ENCODE results near the gene CUL4A.
"Not testable (repeated sequence)": the region's sequence is repeated elsewhere in the genome, so short reads cannot be mapped to it uniquely, and the experiment has no call there.

Gene CUL4A

DNA sequence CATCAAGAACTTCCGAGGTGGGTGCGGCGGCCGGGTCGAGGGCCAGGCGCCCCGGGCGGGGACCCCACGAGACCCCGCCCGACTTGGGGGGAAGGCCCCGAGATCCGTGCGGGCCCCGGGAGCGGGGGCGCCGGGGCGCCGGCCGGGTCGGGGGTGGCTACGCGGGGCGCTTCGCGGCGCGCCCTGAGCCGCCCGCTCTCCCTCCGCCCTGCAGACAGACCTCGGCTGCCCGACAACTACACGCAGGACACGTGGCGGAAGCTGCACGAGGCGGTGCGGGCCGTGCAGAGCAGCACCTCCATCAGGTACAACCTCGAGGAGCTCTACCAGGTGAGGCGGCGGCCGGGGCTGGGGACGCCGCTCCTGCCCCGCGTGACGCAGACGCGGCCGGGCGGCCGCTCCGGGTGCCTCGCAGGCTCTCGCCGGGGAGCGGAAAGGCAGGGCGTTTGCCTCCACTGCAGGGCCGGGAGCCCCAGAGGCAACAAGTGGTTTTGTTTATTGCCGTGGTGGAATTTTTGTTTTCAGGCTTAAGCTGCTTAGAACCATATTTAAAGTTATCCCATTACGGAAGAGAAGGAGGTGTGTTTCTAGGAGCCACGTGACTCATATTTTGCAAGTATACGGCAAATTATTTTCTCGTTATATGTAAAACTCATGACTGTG, 477 bp downstream of the CUL4A start:
- peak; percentile 71 for DNase-seq

DNA sequence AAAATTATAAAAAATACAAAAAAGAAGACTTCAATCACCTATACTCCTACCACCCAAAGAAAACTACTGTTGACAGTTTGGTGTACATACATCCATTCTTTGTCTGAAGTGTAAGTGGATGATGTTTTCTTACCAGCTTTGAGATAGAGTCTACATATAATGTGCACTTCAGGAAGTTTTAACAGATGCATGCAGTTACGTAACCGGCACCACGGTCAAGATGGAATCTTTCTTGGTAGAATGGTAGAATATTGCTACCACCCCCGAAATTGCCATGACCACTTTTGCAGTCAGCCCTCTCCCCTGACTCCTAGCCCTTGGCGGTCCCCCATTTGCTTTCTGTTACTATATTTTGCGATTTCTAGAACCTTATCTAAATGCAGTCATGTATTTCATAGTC, 1.4 kb downstream of the CUL4A start:
- DNase-seq: no peak

DNA sequence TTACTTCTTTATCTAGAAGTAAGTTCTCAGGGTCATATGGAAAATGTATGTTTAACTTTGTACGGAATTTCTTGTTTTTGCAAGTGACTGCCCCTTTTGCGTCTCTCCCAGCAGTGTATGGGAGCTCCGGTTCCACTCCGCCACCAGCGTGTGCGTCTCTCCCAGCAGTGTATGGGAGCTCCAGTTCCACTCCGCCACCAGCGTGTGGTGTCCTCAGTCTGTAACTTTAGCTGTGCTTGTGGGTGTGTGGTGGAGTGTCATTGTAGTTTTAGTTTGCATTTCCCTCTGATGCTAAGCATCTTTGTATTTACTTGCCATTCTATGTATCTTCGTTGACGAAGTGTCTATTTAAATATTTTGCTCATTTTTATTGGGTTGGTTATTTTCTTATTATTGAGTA, 2.4 kb downstream of the CUL4A start:
- DNase-seq: no peak

DNA sequence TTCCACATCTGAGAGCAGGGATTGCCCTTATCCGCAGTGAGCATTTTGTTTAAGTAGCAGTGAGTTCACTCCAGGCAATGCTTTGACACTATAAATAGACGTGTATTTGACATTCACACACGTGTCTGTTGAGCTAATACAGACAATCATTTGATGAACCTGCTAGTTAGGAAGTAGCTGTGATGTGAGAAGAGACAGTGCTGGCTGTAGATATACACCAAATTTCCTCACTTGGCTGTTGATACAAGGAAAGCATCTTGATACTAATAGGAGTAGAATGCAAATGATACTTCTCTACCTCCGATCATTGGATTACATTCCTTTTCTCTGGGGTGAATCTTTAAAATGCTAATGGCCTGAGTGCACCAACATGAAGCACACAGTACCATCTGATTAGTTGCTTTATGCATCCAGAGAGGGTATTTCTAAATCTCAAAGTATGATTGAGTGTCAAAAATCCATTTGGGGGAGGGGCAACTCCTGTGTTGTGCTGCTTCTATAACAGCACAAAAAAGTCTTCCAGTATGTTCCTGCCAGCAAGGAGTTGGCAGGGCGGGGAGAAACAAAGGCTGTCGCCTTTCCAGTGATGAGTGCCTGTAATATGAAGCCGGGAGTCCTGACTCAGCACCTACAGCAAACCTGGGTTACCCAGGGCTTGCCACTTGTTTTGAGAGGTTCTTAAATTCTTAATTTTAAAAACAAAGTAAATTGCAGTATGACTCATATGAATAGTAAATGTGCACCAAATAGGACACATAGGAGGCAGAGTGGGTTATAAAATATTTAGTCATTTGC, 7.0 kb downstream of the CUL4A start:
- DNase-seq: no peak

DNA sequence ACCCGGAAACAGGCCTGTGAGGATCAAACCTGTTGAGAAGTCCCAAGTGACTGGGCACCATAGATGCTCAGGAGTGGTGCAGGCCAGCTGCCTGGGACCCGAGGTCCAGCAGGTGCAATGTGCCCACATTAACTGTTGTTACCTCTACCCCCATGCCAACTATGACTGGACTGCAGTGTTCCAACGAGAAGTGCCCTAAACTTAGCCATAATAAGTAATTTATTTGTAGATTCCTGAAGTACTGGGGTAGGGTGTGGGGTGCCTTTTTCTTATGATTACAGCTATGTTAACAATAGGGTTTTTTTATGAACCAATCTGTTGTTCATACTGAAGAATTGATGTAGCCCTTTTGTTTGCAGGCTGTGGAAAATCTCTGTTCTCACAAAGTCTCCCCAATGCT, 9.2 kb downstream of the CUL4A start:
- DNase-seq: no peak

DNA sequence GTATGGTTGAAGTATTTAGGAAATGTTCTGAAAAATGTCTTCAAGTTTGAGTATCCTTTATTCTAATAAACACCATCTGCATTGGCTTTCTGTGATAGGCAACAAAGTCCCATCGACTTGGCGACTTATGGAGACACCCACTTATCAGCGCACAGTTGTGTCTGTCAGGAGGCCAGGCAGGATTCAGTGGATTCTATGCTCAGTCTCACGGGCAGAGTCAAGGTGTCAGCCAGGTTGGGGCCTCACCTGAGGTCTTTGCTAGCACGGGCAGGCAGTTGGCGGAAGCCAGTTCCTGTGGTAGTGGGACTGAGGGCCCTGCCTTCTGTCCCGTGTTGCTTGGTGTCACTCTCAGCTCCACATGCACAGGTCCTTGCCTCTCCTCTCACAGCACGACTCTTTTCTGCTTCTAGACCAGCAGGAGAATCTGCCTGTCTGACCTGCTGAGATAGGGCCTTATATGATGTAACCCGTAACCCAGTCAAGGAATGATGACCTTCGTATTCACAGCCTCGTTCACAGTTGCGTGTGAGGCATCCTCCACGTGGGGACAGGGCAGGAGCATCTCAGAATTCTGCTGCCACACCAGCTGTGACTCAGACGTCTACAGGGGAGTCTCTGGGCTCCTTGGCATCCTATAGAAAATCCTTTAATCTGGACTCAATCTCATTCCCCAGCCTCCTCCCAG, 10.0 kb downstream of the CUL4A start:
- DNase-seq: no peak

DNA sequence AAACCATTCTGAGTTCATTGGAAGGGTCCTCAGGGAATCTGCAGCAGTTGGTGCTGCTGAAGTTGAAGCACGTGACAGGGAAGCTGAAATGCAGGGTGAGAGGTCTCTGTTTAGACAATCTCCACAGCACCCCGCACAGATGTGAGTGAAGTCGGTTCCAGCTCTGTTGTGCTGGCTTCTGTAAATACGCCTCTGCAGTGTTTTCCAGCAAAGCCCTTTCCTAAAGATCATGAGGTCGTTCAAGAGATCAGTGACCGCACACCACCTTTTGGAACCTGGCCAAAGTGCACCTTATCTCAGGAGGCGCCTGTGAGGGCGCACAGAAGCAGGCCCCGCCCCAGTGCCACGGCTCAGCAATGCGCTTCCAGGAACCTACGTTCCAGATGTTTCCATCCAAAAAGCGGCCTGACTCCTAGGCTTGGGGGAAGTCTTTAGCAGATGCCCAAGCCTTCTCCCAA, 10.8 kb downstream of the CUL4A start:
- DNase-seq: no peak

DNA sequence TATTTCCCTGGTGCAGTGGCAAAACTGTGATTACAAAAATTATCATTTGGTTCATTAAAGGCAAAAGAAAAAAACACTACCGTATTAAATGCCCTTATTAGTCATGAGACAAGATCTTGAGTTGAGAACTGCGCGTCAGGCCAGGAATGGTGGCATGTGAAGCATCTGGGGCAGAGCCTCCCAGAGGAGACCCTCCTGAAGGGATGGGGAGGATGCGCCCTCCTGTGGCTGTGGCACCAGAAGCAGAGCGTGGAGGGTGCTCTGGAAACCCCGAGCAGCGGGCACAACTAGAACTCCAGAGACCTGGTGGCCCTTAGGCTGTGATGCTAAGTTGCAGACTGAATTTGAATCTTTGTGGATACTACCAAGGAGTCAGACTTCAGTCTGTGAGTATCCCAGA, 11.5 kb downstream of the CUL4A start:
- DNase-seq: no peak

DNA sequence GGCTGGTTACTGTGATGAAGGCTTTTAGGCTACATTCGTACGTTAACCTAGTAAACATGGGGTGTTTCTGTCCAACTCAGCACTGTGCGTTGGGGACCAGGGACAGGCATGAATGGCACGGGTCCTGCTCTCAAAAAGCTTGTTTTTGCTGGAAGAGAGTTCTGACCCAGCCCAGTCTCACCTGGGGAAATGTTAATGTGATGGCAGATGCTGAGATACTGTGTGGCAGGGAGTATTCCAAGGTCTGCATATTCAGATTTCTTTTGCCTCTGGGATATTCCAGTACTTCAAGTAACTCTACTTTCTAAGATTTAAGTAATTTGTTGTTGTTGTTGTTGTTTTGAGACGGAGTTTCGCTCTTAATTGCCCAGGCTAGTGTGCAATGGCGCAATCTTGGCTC, 13.7 kb downstream of the CUL4A start:
- no peak for DNase-seq

DNA sequence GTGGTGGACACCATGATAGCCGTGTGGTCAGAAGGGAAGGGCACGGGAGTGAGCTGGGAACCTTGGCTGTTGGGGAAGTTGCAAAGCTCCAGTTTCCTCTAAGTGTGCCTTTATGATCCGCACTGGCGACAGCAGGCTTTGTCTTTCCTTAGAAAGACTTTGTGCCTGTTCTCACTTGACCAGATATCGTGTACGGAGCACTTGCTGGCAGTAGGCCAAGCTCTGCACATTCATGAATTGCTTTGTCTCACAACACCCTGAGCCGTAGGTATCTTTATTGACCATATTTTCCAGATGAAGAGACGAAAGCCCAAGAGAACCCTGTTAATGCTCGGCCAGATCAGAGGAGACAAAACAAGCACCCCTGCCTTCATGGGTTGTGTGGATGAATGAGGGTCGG, 15.1 kb downstream of the CUL4A start:
- DNase-seq: no peak

DNA sequence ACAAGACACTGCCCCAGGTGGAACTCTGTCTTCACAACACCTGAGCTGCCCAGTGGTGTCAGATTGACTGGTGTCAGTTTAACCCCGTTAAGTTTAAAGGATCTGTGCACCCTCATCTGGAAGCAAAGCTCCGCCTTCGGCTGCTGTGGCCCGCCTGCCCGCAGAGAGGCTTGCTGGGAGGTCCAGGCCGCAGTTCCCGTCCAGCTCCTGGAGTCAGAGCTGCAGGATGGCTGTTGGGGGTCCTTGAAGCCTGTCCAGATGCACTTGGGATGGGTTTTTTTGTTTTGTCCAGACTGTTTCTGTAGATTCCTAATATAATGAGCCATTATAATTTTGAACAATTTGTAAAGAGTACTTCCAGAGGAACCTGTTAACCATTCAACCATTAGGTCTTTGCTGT, 16.1 kb downstream of the CUL4A start:
- DNase-seq: no peak

DNA sequence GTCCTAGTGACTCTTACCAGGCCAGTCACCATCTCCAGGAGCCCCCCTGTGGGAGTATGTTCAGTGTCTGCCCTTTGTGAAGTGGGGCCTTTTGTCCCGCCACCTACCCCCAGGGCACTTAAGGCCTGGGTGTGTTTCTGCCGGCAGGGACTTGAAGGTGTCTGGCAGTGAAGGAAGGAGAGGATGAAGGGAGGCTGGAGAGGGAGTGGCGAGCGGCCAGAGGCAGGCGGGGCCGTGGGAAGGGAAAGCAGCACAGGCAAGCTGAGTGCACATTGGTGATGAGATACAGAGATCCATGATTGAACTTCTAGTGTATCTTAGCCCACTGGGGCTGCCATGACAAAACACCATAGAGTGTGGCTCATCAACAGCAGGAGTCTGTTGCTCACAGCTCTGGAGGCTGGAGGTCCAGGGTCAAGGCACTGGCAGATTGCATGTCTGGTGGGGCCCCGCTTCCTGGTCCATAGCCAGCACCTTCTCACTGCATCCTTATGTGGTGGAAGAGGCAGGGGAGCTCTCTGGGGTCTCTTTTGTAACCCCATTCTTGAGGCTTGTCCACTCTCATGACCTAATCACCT, 17.5 kb downstream of the CUL4A start:
- no peak for DNase-seq

DNA sequence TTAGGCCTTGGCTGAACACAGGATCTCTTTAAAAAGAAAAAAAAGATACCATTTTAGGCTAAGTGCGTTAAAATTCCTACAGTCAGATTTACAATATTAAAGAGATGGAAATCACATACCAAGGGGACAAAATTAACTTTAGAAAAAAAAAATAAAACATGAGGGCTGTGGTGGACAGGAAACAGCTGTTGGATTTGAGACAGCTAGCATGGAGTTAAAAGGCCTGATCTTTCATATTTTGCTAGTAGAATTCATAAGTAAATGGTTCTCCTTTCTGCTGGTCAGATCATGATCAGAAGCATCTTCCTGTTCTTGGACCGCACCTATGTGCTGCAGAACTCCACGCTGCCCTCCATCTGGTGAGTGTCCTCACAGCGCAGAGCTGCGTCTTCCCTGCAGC, 19.7 kb downstream of the CUL4A start:
- no peak for DNase-seq

DNA sequence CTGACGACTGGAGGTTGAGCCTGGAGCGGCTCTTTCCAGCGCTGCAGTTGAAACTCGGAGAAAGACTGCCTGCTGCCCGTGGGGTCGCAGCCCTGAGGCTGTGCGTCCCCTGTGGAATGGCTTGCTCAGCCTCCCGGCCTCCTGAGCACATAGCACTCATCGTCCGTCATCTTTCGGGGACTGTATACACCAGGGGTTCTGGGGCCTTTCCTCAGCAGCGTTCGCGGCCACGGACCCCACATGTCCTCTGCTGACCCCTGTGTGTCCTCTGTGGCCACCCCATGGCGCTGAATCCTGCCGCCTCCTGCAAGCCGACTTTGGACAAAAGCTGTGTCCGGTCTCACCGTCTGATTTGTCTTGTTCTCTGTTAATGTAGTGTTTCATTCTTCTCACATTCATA, 20.4 kb downstream of the CUL4A start:
- DNase-seq: no peak

DNA sequence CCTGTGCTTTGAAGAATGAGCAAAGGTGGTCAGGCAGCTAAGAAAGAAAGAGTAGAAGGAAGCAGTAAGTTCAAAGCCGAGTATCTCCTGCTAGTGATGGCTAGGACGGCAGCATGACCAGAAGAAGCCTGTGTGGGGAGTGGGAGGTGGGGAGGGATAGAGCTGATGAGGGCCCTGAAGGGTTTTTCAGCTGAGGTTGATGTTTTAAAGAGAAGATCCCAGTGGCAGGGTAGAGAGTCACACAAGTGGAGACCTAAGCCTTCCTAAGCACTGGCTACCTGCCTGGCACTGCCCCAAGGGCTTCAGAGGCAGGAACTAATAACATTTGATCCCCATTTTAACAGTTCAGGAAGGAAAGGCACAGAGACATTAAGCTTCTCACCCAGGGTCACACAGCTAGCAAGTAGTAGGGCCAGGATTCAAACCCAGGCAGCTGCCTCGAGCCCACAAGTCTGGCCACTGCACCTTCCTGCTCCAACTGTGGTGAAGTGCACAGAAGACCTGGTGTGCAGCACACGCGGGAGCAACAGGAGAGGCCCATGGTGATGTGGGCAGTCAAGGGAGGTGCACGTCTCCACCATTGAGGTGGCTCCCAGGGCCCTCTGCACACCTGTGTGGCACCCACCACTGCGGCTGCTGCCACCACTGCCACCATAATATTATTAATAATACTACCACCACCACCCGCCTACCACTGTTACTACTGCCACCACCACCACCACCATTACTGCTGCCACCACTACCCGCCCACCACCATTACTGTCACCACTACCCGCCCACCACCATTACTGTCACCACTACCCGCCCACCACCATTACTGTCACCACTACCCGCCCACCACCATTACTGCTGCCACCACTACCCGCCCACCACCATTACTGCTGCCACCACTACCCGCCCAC, 22.1 kb downstream of the CUL4A start:
- DNase-seq: no peak

DNA sequence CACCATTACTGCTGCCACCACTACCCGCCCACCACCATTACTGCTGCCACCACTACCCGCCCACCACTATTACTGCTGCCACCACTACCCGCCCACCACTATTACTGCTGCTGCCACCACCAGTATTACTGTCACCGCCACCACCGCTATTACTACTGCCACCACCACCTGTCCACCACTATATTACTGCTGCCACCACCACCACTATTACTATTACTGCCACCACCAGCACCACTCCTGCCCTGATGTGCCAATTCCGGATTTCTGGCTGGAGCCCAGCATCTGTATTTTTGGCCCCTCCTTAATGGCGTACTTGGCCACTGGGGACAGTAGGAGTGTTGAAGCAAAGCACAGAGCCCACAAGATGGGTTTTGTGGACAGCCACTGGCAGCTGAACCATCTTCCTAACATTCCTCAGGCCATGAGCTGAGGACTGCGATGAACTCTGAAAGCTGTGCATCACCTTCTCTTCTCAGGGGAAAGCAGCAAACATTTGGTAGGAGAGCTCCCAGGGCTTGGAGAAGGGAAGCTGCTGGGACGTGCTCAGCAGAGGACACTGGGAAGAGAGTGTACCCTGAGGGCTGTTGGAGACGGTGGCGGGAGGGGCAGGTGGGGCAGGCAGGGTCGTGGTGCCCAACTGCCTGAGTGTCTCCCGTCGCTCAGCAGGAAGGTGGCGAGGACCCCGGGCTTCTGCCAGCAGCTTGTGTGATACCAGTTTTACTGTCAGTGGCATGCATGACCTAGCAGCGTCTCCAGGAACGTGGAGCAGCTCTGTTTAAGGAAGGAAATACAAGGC, 23.0 kb downstream of the CUL4A start:
- no peak for DNase-seq

DNA sequence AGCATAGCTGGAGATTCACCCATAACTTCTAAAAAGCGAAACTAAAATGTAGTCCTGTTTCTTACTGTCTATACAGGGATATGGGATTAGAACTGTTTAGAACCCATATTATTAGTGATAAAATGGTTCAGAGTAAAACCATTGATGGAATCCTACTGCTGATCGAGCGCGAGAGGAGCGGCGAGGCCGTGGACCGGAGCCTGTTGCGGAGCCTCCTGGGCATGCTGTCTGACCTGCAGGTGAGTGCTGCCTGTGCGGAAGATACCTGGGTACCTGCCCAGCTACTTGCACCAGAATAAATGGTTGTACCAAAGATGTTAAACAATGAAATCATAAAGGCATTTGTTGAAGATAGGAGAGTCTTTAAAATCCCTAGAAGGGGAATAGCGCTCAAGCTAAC, 23.7 kb downstream of the CUL4A start:
- DNase-seq: no peak

DNA sequence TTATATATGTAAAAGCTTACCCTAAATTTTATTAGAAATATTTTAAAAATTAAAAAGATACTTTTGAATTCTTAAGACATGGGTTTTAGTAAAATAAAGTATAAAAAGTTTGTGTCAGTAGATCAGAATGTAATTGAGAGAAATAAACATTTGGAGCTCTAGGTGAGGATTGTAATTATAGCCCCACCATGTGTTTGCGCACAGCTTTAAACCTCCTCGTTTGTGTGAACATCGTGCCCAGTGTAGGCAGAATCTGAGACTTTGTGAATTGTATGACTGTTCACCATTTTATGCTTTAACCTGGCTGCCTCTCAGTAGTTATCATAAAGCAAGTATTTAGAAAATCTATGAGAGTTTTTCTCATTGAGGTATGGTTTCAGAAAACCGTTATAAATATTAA, 29.1 kb downstream of the CUL4A start:
- no peak for DNase-seq

DNA sequence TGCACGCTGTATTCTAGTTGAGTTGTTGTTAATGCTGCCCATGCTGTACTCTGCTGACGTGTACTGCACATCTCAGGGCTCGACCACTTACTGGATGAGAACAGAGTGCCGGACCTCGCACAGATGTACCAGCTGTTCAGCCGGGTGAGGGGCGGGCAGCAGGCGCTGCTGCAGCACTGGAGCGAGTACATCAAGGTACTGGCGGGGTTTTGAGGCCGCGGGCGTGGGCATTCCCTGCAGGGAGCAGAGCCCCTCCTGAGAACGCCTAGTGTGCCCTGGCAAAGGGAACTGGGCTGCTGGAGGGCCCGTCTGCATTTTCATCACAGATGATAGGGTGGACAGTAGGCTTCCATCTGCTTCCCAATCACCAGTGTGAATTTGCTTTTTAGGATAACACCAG, 29.9 kb downstream of the CUL4A start:
- DNase-seq: no peak

DNA sequence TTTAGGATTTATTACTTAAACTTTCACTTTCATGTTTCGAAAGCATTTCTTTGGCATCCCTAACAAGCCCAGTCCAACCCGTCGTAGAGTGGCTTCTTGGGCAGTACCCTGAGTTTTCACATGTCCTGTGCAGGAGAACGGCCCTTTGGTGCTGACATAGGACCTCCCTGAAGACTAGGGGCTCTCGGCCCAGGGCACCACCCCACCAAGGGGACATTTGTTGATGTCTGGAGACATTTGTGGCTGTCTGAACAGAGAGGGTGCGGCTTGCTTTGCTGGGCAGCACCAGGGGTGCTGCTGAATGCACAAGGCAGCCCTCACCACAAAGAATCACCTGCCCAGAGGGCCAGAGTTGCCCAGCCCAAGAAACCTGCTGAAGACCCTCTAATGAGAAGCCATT, 30.6 kb downstream of the CUL4A start:
- no peak for DNase-seq

DNA sequence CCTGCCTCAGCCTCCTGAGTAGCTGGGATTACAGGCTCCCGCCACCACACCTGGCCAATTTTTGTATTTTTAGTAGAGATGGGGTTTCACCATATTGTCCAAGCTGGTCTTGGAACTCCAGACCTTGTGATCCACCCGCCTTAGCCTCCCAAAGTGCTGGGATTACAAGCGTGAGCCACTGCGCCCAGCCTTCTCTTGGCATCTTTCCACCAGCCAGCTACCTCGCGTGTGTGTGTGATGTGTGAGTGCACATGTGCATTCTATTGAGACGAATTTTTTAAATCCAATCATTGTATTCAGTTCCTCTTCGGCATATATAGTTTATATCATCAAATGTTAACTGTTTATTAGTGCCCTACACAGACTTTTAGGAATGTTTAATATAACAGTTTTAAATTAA, 32.2 kb downstream of the CUL4A start:
- not testable (repeated sequence) for DNase-seq

DNA sequence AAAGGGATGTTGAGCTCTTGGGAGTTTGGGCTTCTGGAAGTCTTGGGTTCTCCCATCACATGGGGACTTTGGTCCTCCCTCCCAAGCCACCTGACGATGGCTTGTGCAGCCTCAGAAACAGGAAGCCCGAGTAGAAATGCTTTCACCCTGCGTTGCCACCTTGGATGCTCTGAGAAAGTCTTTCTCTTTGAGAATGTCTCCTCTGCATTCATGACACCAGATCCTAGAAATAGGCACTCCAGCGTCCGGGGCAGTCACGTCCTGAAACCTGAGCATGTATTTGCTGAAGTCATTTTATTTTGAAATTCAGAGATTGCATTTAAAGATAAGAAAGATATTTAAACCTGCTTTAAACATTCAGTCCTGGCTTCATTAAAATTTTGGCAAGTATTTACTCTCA, 34.4 kb downstream of the CUL4A start:
- no peak for DNase-seq

Measured in activated effector memory CD4-positive, alpha-beta T cell treated with Interleukin-2 at 50 U/mL for 16 hours (primary cell).